GM12878 (cell line): ENCODE data around the gene TMEM232. TPM values are rescaled to one million over a fixed set of nuclear protein-coding genes. Genes with fewer than 3 reads are reported as not detected.

Experiments used
- BHLHE40 ChIP-seq, 2 experiments: fragments of 450-650 bp in 1 of 2; IDR thresholded peaks; 2 replicates each; pipeline ENCODE4 v1.6.1; 2011 to 2017; ENCODE audit warnings: low read depth in 2 of 2, borderline replicate concordance in 1 of 2, improper control_type of control experiment in 1 of 2, low read length in 1 of 2, mild to moderate bottlenecking in 1 of 2
- DPF2 ChIP-seq: fragments of 450-650 bp; IDR thresholded peaks from 2 replicates; pipeline ENCODE4 v1.6.1; 2017; ENCODE audit warnings: mild to moderate bottlenecking
- E2F4 ChIP-seq: IDR thresholded peaks from 2 replicates; pipeline ENCODE4 v1.6.1; 2012; ENCODE audit warnings: low read depth, low read length, improper control_type of control experiment
- EED ChIP-seq: sonication (generic); IDR thresholded peaks from 2 replicates; pipeline ENCODE4 v1.6.1; 2016; ENCODE audit warnings: antibody characterized with exemption, low read depth
- EP300 ChIP-seq, 2 experiments: fragments of 150-350 bp in 1 of 2; IDR thresholded peaks; 2 replicates each; pipeline ENCODE4 v1.6.1; 2011 to 2012; ENCODE audit warnings: low read depth in 2 of 2, low read length in 2 of 2, borderline replicate concordance in 1 of 2, improper control_type of control experiment in 1 of 2, inconsistent platforms in 1 of 2; ENCODE audit not compliant: control insufficient read depth in 1 of 2
- ETV6 ChIP-seq, 2 experiments: fragments of 450-650 bp in 1 of 2; IDR thresholded peaks in 1 of 2; conservative IDR thresholded peaks in 1 of 2; 2 replicates each; pipeline ENCODE4 v1.6.1; 2014; ENCODE audit warnings: antibody characterized with exemption in 1 of 2, borderline replicate concordance in 1 of 2, low read depth in 1 of 2, mild to moderate bottlenecking in 1 of 2, moderate library complexity in 1 of 2
- GABPA ChIP-seq: IDR thresholded peaks from 2 replicates; pipeline ENCODE4 v1.6.1; 2014; ENCODE audit warnings: antibody characterized with exemption, low read depth, mild to moderate bottlenecking, inconsistent platforms
- HDGF ChIP-seq: fragments of 450-650 bp; IDR thresholded peaks from 2 replicates; pipeline ENCODE4 v1.6.1; 2016; ENCODE audit warnings: antibody characterized with exemption
- IKZF1 ChIP-seq: fragments of 450-650 bp; conservative IDR thresholded peaks from 2 replicates; pipeline ENCODE4 v1.6.1; 2017; ENCODE audit warnings: antibody characterized with exemption, mild to moderate bottlenecking
- IRF4 ChIP-seq: IDR thresholded peaks from 2 replicates; pipeline ENCODE4 v1.6.1; 2011; ENCODE audit warnings: low read depth, low read length
- MLLT1 ChIP-seq: fragments of 450-650 bp; IDR thresholded peaks from 2 replicates; pipeline ENCODE4 v1.6.1; 2016; ENCODE audit warnings: mild to moderate bottlenecking
- NBN ChIP-seq: fragments of 450-650 bp; IDR thresholded peaks from 2 replicates; pipeline ENCODE4 v1.6.1; 2016
- NR2C1 ChIP-seq: fragments of 450-650 bp; IDR thresholded peaks from 2 replicates; pipeline ENCODE4 v1.6.1; 2017; ENCODE audit warnings: antibody characterized with exemption, mild to moderate bottlenecking, moderate library complexity
- SIN3A ChIP-seq: IDR thresholded peaks from 2 replicates; pipeline ENCODE4 v1.6.1; 2012; ENCODE audit warnings: low read depth, low read length, improper control_type of control experiment
- SIX5 ChIP-seq: IDR thresholded peaks from 2 replicates; pipeline ENCODE4 v1.6.1; 2011; ENCODE audit warnings: mild to moderate bottlenecking, low read depth, low read length, moderate library complexity; ENCODE audit not compliant: severe bottlenecking
- SRF ChIP-seq, 2 experiments: IDR thresholded peaks; 2 replicates each; pipeline ENCODE4 v1.6.1; 2011; ENCODE audit warnings: low read depth in 2 of 2, low read length in 2 of 2, mild to moderate bottlenecking in 1 of 2, moderate library complexity in 1 of 2
- USF1 ChIP-seq: IDR thresholded peaks from 2 replicates; pipeline ENCODE4 v1.6.1; 2011; ENCODE audit warnings: borderline replicate concordance, low read depth, mild to moderate bottlenecking, moderate library complexity, mixed read lengths, low read length; ENCODE audit not compliant: insufficient read depth; ENCODE audit errors: extremely low read length
- ZBTB40 ChIP-seq: fragments of 450-650 bp; IDR thresholded peaks from 2 replicates; pipeline ENCODE4 v1.6.1; 2016; ENCODE audit warnings: mild to moderate bottlenecking, moderate library complexity, borderline replicate concordance
- ZNF687 ChIP-seq: fragments of 450-650 bp; IDR thresholded peaks from 2 replicates; pipeline ENCODE4 v1.6.1; 2017; ENCODE audit warnings: mild to moderate bottlenecking, moderate library complexity
- polyA plus RNA-seq, 11 experiments: library from polyadenylated mRNA; depleted of rRNA in 4 of 11; unstranded in 6 of 11; stranded (reverse) in 5 of 11; fragments of >200 nt; fragmentation: Nextera tagmentation in 4 of 11; fragmentation: Illumina TruSeq in 1 of 11; extraction: Ambion mirVana in 4 of 11; extraction: Trizol in 1 of 11; gene quantifications; 1 replicate in 1 of 11; 2 replicates in 10 of 11; pipeline versions ENCODE4 v1.2.1 to v1.2.3, GENCODE V29; 2011 to 2016; ENCODE audit warnings: inconsistent platforms in 2 of 11, missing spikeins in 2 of 11, low read depth in 1 of 11
- total RNA-seq, 4 experiments: library from RNA; depleted of rRNA in 3 of 4; stranded (reverse); fragments of >200 nt in 3 of 4; fragmentation: Illumina TruSeq in 1 of 4; extraction: Trizol in 1 of 4; gene quantifications; 2 replicates each; pipeline versions ENCODE4 v1.2.1 to v1.2.3, GENCODE V29; 2013 to 2021

TMEM232 gene
- total and polyA plus RNA-seq, 10 of the 15 experiments (the other 5 are each of a cell fraction or from before 2014, with no cell fraction given) = 0.29 to 1.3 (median 0.91) TPM

- TF ChIP-seq ZNF687 = no peak
- TF ChIP-seq MLLT1 = no peak
- TF ChIP-seq IKZF1 = no peak
- no peak for TF ChIP-seq SIN3A
- TF ChIP-seq ZBTB40 = no peak
- TF ChIP-seq EP300 (IDR thresholded peaks at IDR 0.05; ENCODE audit: borderline replicate concordance in 1 of 2, control insufficient read depth in 1 of 2, low read depth in 2 of 2, low read length in 2 of 2) = peak in 1 of 2 experiments; percentile 41; a peak in 1 of 4 replicates
- peak; percentile 70 for TF ChIP-seq IRF4
- no peak for TF ChIP-seq SRF (IDR thresholded peaks at IDR 0.05; ENCODE audit: low read depth in 2 of 2, low read length in 2 of 2)
- no peak for TF ChIP-seq USF1
- TF ChIP-seq EED = no peak
- TF ChIP-seq GABPA = peak; percentile 56
- peak in 1 of 2 experiments; percentile 48; a peak in 1 of 4 replicates for TF ChIP-seq ETV6 (conservative IDR thresholded peaks at IDR 0.05 in 1 of 2, IDR thresholded peaks at IDR 0.05 in 1 of 2; ENCODE audit: borderline replicate concordance in 1 of 2, low read depth in 1 of 2)
- no peak for TF ChIP-seq SIX5
- TF ChIP-seq HDGF = no peak
- peak; percentile 49 for TF ChIP-seq DPF2
- no peak for TF ChIP-seq E2F4
- no peak for TF ChIP-seq NR2C1
- TF ChIP-seq NBN = peak; percentile 55; the same call in 1 of the 2 replicates
- TF ChIP-seq BHLHE40 (IDR thresholded peaks at IDR 0.05; ENCODE audit: borderline replicate concordance in 1 of 2, low read depth in 2 of 2, low read length in 1 of 2) = no peak
Observed at GRCh38 chr5:110663525-110663924, 62.9 kb downstream of the TMEM232 start (continued).
